Iris pigment epithelial cell (primary cell): ENCODE results near the gene GPC6.

Source experiments
- DNase-seq: peaks from one replicate; pipeline ENCODE4 v3.0.0-alpha.2; 2011; ENCODE audit warnings: low read depth

The GPC6 gene

GRCh38 chr13:93687261-93687660, 460.7 kb downstream of the GPC6 start:
- peak; percentile 14 for DNase-seq

- DNase-seq: no peak
Observed at GRCh38 chr13:93689333-93689732, 462.7 kb downstream of the GPC6 start.

- peak; percentile 36 for DNase-seq
Observed at GRCh38 chr13:93690139-93690538, 463.5 kb downstream of the GPC6 start.

- DNase-seq: peak; percentile 9
Observed at GRCh38 chr13:93698016-93698613, 471.5 kb downstream of the GPC6 start.

GRCh38 chr13:93700115-93700514, 473.5 kb downstream of the GPC6 start:
- DNase-seq: peak; percentile 61

GRCh38 chr13:93708308-93709075, 481.9 kb downstream of the GPC6 start:
- no peak for DNase-seq

- no peak for DNase-seq
Observed at GRCh38 chr13:93709506-93710244, 483.1 kb downstream of the GPC6 start.

GRCh38 chr13:93714171-93714570, 487.6 kb downstream of the GPC6 start:
- DNase-seq: no peak

GRCh38 chr13:93715866-93716265, 489.3 kb downstream of the GPC6 start:
- DNase-seq: peak; percentile 52

GRCh38 chr13:93716623-93717022, 490.0 kb downstream of the GPC6 start:
- peak; percentile 46 for DNase-seq

- no peak for DNase-seq
Observed at GRCh38 chr13:93721483-93721882, 494.9 kb downstream of the GPC6 start.

- peak; percentile 60 for DNase-seq
Observed at GRCh38 chr13:93723316-93723715, 496.7 kb downstream of the GPC6 start.

- no peak for DNase-seq
Observed at GRCh38 chr13:93724187-93724586, 497.6 kb downstream of the GPC6 start.

GRCh38 chr13:93726173-93726957, 499.8 kb downstream of the GPC6 start:
- DNase-seq: no peak

- DNase-seq: peak; percentile 61
Observed at GRCh38 chr13:93727211-93728141, 500.9 kb downstream of the GPC6 start.

- DNase-seq: no peak
Observed at GRCh38 chr13:93729383-93729782, 502.8 kb downstream of the GPC6 start.

- DNase-seq: peak; percentile 58
Observed at GRCh38 chr13:93730780-93731179, 504.2 kb downstream of the GPC6 start.

- DNase-seq: no peak
Observed at GRCh38 chr13:93732186-93732585, 505.6 kb downstream of the GPC6 start.

GRCh38 chr13:93736081-93736480, 509.5 kb downstream of the GPC6 start:
- peak; percentile 79 for DNase-seq

GRCh38 chr13:93736909-93737308, 510.3 kb downstream of the GPC6 start:
- DNase-seq: no peak

GRCh38 chr13:93740334-93740733, 513.7 kb downstream of the GPC6 start:
- DNase-seq: no peak
